Fibroblast of pulmonary artery (primary cell): ENCODE measurements around the gene PSMD1.

ENCODE experiments used
- DNase-seq: peaks from one replicate; pipeline ENCODE4 v3.0.0-alpha.2; 2010; ENCODE audit warnings: low read depth
- H3K4me3 ChIP-seq: replicated peaks from 2 replicates; pipeline ENCODE4 v1.5.1; 2011; ENCODE audit warnings: low read depth, mild to moderate bottlenecking, control low read depth, low read length, moderate library complexity
- CTCF ChIP-seq: IDR thresholded peaks from 2 replicates; pipeline ENCODE4 v1.5.1; 2011; ENCODE audit warnings: mild to moderate bottlenecking, control low read depth, low read length, inconsistent platforms; ENCODE audit errors: missing control alignments

Gene PSMD1

GRCh38 chr2:231028889-231029288 is 27.8 kb upstream of the PSMD1 start:
- no peak for DNase-seq
- no peak overlapping the region for H3K4me3 ChIP-seq
- no peak for TF ChIP-seq CTCF

DNA sequence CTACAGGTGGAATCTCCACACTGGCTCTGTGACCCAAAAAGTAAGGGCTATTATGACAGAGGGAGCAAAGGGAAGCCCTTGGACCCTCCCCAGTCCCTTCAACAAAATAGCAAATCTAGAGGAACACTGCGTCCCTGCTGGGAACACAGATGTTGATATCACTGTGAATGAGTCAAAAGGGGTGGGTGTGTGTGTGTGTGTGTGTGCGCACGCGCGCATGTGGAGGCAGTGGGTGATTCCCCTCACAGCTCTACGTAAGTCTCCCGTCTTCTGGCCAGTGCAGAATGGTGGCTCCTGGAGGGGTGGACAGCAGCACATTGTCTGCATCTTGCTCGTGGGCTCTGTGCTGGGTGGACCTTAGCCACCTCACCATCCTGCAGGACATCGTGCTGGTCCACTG is 27.1 kb upstream of the PSMD1 start:
- DNase-seq, result no peak
- TF ChIP-seq CTCF, result no peak
- H3K4me3 ChIP-seq, result no peak overlapping the region

DNA sequence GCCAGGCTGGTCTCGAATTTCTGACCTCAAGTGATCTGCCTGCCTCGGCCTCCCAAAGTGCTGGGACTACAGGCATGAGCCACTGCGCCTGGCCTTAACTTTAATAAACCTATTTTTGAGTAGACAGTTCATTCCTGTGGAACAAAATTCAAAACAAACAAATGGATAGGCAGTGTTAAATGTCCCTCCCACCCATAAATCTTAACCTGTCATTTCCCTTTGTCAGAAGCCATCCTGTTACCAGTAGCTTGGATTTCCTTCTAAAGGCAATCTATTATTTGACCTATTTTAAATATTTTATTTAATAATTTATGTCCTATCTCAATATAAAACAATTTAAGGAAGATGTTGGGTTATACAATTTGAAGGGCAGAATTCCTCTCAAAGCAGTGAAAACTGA is 25.9 kb upstream of the PSMD1 start:
- no peak for TF ChIP-seq CTCF

GRCh38 chr2:231032575-231033140 is 24.0 kb upstream of the PSMD1 start:
- no peak overlapping the region for H3K4me3 ChIP-seq
- DNase-seq, result no peak
- TF ChIP-seq CTCF, result no peak

More for the DNA sequence above, 25.9 kb upstream of the PSMD1 start:
- DNase-seq, result no peak
- H3K4me3 ChIP-seq, result no peak overlapping the region

- no peak for TF ChIP-seq CTCF
Observed at GRCh38 chr2:231033147-231034132, 23.2 kb upstream of the PSMD1 start.

DNA sequence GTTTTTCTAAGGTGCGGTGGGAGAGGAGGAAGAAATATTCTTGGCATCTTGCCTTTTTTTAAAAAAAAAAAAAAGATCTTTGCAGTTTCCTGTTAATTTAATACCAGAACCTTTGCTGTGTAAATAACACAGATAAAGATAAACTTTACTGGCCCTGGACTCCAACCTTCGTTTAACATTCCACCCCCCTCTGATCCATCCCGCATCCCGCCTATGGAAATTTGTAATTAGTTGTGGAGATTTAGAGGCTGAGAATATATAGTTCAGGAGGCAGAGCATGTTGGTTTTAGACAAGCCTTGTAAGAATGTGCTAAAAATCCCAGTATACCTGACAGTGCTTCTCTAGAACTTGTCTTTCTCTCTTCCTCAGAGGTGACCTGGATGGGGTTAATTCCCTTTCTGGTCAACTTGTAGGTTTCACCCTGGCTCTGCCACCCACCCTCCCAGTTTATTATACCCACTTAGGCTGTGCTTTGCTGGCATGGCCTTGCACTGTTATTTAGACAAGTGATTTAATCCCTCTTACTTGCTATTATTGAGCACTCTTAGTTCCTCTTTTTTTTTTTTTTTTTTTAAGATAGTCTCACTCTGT is 22.3 kb upstream of the PSMD1 start:
- no peak overlapping the region for H3K4me3 ChIP-seq
- TF ChIP-seq CTCF, result no peak
- DNase-seq, result no peak

More at GRCh38 chr2:231033147-231034132, 23.2 kb upstream of the PSMD1 start:
- no peak for DNase-seq
- H3K4me3 ChIP-seq, result no peak overlapping the region
